ENCODE data around the gene RPL27A. TPM values are rescaled to one million over a fixed set of nuclear protein-coding genes. Genes with fewer than 3 reads are reported as not detected.
"Not testable (repeated sequence)": the region's sequence is repeated elsewhere in the genome, so short reads cannot be mapped to it uniquely, and the experiment has no call there.

Gene RPL27A
- total RNA-seq, 1 experiment from 2014 or later, result 1,008 TPM

DNA sequence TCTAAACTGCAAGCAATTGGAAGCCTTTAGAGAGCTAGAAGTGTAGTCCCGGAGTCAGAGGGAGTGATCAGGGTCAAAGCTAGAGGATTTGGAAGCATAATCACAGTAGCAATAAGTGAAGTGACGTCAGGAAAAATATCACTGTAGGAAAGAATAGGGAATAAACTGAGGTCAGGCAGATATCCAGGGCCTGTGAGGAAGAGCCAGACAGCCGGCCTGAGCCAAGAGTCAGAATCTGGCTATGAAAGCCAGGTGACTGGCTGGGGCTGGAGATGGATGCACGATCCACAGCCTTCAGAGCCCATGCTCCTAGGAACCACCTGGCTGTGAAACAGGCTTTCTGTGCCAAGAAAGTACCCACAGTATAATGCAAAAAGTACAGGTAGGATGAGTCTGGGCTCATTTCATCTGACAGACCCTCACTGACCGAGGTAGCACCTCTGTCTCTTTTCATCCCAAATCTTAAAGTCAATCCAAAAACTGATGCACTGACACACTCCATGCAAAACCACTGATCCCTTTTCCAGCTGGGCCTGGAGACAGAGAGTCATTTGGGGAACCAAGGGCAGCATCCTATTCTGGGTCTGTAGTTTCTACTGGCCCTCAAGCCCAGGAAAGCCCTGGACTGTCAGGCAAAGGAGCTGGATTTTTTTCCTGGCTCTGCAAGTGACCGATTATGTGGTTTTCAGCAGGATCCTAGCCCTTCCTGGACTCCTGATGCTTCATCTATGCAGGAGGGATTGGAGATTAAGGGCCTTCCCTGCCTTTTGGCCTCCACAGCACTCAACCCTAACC lies 21.4 kb upstream of the RPL27A start:
- POLR2A ChIA-PET, result no interaction called here
- Histone ChIP-seq H3K36me3 (ENCODE audit: control insufficient read depth, insufficient read depth, low read length) (no peaks in the 10 kb centered on the region), H3K9me3 (no peaks in the 10 kb centered on the region), H3K4me1 (no peaks in the 10 kb centered on the region), H3K27me3 (replicated peaks; ENCODE audit: control insufficient read depth, insufficient read depth, low read length) (no peaks in the 10 kb centered on the region), H3K4me3 (ENCODE audit: low read depth, low read length) (no peak overlapping the region)
- BruUV-seq (replicated peaks), result no TSS peak
- TF ChIP-seq, protein P1, sequence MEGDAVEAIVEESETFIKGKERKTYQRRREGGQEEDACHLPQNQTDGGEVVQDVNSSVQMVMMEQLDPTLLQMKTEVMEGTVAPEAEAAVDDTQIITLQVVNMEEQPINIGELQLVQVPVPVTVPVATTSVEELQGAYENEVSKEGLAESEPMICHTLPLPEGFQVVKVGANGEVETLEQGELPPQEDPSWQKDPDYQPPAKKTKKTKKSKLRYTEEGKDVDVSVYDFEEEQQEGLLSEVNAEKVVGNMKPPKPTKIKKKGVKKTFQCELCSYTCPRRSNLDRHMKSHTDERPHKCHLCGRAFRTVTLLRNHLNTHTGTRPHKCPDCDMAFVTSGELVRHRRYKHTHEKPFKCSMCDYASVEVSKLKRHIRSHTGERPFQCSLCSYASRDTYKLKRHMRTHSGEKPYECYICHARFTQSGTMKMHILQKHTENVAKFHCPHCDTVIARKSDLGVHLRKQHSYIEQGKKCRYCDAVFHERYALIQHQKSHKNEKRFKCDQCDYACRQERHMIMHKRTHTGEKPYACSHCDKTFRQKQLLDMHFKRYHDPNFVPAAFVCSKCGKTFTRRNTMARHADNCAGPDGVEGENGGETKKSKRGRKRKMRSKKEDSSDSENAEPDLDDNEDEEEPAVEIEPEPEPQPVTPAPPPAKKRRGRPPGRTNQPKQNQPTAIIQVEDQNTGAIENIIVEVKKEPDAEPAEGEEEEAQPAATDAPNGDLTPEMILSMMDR (IDR thresholded peaks at IDR 0.05; ENCODE audit: insufficient read depth in 1 of 2, low read depth in 1 of 2, low read length in 1 of 2, severe bottlenecking in 1 of 2, unreplicated experiment in 1 of 2), result no peak
- Mint-ChIP-seq H3K27ac (ENCODE audit: unreplicated experiment) (no peak overlapping the region), H3K9me3 (ENCODE audit: unreplicated experiment) (no peaks in the 10 kb centered on the region), H3K36me3 (ENCODE audit: insufficient read depth, unreplicated experiment) (no peaks in the 10 kb centered on the region), H3K4me3 (ENCODE audit: unreplicated experiment) (no peak overlapping the region), H3K27me3 (ENCODE audit: insufficient read depth, unreplicated experiment) (no peaks in the 10 kb centered on the region), H3K4me1 (ENCODE audit: low read depth, unreplicated experiment) (no peaks in the 10 kb centered on the region)
- intact Hi-C loops (cut with micrococcal nuclease; ENCODE audit: unreplicated experiment), result no loop called here
- DNase-seq, result no peak
- CTCF ChIA-PET, result no interaction called here

DNA sequence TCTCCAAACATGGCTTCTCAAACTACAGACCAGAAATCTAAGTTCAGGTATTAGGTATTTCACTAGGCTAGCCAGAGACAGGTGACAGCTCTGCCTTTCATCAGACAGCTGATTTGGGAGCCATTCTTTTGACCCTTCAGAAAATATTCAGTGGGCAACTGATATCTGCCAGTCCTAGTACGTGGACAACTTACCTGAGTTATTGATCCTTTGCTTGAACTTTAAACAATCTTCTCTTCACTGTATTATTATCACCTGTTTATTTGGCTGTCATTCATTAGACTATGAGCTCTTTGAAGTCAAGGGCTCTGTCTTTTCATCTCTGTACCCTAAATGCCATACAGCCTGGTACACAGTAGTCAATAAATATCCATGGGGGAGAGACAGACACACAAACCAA lies 17.4 kb upstream of the RPL27A start:
- no peaks in the 10 kb centered on the region for H3K36me3 Mint-ChIP-seq (ENCODE audit: insufficient read depth, unreplicated experiment)
- Histone ChIP-seq H3K36me3 (ENCODE audit: control insufficient read depth, insufficient read depth, low read length) (no peaks in the 10 kb centered on the region; the same call in 1 of the 2 replicates), H3K9me3 (no peaks in the 10 kb centered on the region), H3K27me3 (replicated peaks; ENCODE audit: control insufficient read depth, insufficient read depth, low read length) (no peaks in the 10 kb centered on the region), H3K4me3 (ENCODE audit: low read depth, low read length) (no peak overlapping the region), H3K4me1 (no peaks in the 10 kb centered on the region)
- BruUV-seq (replicated peaks), result no TSS peak
- intact Hi-C loops (cut with micrococcal nuclease; ENCODE audit: unreplicated experiment), result no loop called here
- POLR2A ChIA-PET, result no interaction called here
- TF ChIP-seq, protein P1 (IDR thresholded peaks at IDR 0.05; ENCODE audit: insufficient read depth in 1 of 2, low read depth in 1 of 2, low read length in 1 of 2, severe bottlenecking in 1 of 2, unreplicated experiment in 1 of 2), result no peak
- no peak overlapping the region for H3K4me3 Mint-ChIP-seq (ENCODE audit: unreplicated experiment)
- no peaks in the 10 kb centered on the region for H3K4me1 Mint-ChIP-seq (ENCODE audit: low read depth, unreplicated experiment)
- CTCF ChIA-PET, result no interaction called here
- no peaks in the 10 kb centered on the region for H3K27me3 Mint-ChIP-seq (ENCODE audit: insufficient read depth, unreplicated experiment)
- no peaks in the 10 kb centered on the region for H3K9me3 Mint-ChIP-seq (ENCODE audit: unreplicated experiment)
- H3K27ac Mint-ChIP-seq (ENCODE audit: unreplicated experiment), result no peak overlapping the region
- no peak for DNase-seq

DNA sequence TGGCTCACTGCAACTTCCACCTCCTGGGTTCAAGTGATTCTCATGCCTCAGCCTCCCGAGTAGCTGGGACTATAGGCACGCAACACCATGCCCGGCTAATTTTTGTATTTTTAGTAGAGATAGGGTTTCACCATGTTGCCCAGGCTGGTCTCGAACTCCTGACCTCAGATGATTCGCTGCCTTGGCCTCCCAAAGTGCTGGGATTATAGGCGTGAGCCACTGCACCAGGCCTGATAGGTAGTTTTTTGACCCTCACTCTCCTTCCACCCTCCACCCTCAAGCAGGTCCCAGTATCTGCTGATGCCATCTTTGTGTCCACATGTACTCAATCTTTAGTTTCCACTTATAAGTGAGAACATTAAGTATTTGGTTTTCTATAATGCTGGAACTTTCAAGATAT lies 12.5 kb upstream of the RPL27A start:
- peaks cover 10% of the 10 kb centered on the region for H3K36me3 Mint-ChIP-seq (ENCODE audit: insufficient read depth, unreplicated experiment)
- intact Hi-C loops (cut with micrococcal nuclease; ENCODE audit: unreplicated experiment); BruUV-seq (replicated peaks); H3K9me3 ChIP-seq; H3K4me1 Mint-ChIP-seq (ENCODE audit: low read depth, unreplicated experiment); H3K4me1 ChIP-seq; CTCF ChIA-PET; H3K36me3 ChIP-seq (ENCODE audit: control insufficient read depth, insufficient read depth, low read length); H3K4me3 ChIP-seq (ENCODE audit: low read depth, low read length); H3K4me3 Mint-ChIP-seq (ENCODE audit: unreplicated experiment); H3K27me3 ChIP-seq (replicated peaks; ENCODE audit: control insufficient read depth, insufficient read depth, low read length); DNase-seq; POLR2A ChIA-PET; H3K27ac Mint-ChIP-seq (ENCODE audit: unreplicated experiment); H3K9me3 Mint-ChIP-seq (ENCODE audit: unreplicated experiment); H3K27me3 Mint-ChIP-seq (ENCODE audit: insufficient read depth, unreplicated experiment): not testable (repeated sequence)

Data from Caco-2 (cell line).